ENCODE measurements around the gene TAS2R14. TPM values are rescaled to one million over a fixed set of nuclear protein-coding genes. Genes with fewer than 3 reads are reported as not detected.

Gene TAS2R14
- polyA plus RNA-seq, 1 of the 3 experiments (the other 2 are of a cell fraction): 1.4 TPM

GRCh38 chr12:10986812-10987211, 47.7 kb upstream of the TAS2R14 start, which contains the start of gene TAS2R50:
Gene TAS2R50 (minus strand): TSS chr12:10986912. CDS start chr12:10986860, 52 bp downstream.
- DNase-seq: no peak
- H3K9me2 ChIP-seq: no peaks in the 10 kb centered on the region
- no peaks in the 10 kb centered on the region for H3K27me3 ChIP-seq (ENCODE audit: insufficient read depth)
- 46% methylated on average over 2 of the region's 2 CpGs for WGBS (ENCODE audit: low lambda C conversion rate)
- H3K36me3 ChIP-seq (replicated peaks in 1 of 2; ENCODE audit: control insufficient read depth in 1 of 2, insufficient read depth in 2 of 2, low read length in 1 of 2): peaks cover 6 to 15% of the 10 kb centered on the region in 2 experiments
- H3F3A ChIP-seq (replicated peaks; ENCODE audit: insufficient read depth): no peaks in the 10 kb centered on the region
- no peak within 1 kb of the TSS for H3K4me3 ChIP-seq (ENCODE audit: low read depth in 2 of 2, low read length in 1 of 2)
- H3K4me2 ChIP-seq: no peak within 1 kb of the TSS
- no peaks in the 10 kb centered on the region for H3K79me2 ChIP-seq (ENCODE audit: insufficient read depth)
- ChIA-PET CTCF (interaction anchor here (1.3 kb wide), 1 partner anchor 12 kb away, joined by 3 read pairs; the partner anchor contains the start of gene TAS2R20), POLR2A (no interaction called here)
- H3K9ac ChIP-seq: no peak within 1 kb of the TSS
- no peak within 1 kb of the TSS for H2AFZ ChIP-seq (ENCODE audit: low read depth)
- H3K9me3 ChIP-seq: 0 out of 2 replicates have a peak, but pooled peaks cover 13% of the 10 kb centered on the region
- no peaks in the 10 kb centered on the region for H4K20me1 ChIP-seq (ENCODE audit: insufficient read depth)
- TF ChIP-seq ZBTB33 (IDR thresholded peaks at IDR 0.05; ENCODE audit: borderline replicate concordance, low read depth) (no peak), REST (IDR thresholded peaks at IDR 0.05; ENCODE audit: low read depth, low read length) (no peak), SIN3A (IDR thresholded peaks at IDR 0.05; ENCODE audit: borderline replicate concordance, low read depth, low read length) (no peak), FOXM1 (IDR thresholded peaks at IDR 0.05; ENCODE audit: low read depth) (no peak), USF2 (IDR thresholded peaks at IDR 0.05; ENCODE audit: borderline replicate concordance, low read depth, low read length) (no peak), FOSL2 (IDR thresholded peaks at IDR 0.05; ENCODE audit: borderline replicate concordance, low read depth) (no peak), TCF12 (IDR thresholded peaks at IDR 0.05) (no peak), MEF2A (IDR thresholded peaks at IDR 0.05; ENCODE audit: borderline replicate concordance, low read depth) (no peak), EP300 (IDR thresholded peaks at IDR 0.05; ENCODE audit: borderline replicate concordance in 1 of 2, low read depth in 1 of 2, low read length in 1 of 2) (no peak), CTCF (IDR thresholded peaks at IDR 0.05) (no peak), MXI1 (IDR thresholded peaks at IDR 0.05; ENCODE audit: low read depth, low read length) (no peak), FOXJ3 (CRISPR knock-in tag; IDR thresholded peaks at IDR 0.05) (no peak)
- no peak within 1 kb of the TSS for H3K27ac ChIP-seq (ENCODE audit: low read depth in 2 of 2, low read length in 1 of 2)
- H3K4me1 ChIP-seq (ENCODE audit: control insufficient read depth in 1 of 2, insufficient read depth in 2 of 2, low read depth in 1 of 2, low read length in 1 of 2): peaks cover 0 to 9% of the 10 kb centered on the region in 2 experiments; a peak in 1 of 4 replicates

Data from SK-N-SH (cell line).